Upper lobe of left lung (tissue), 4 donors: ENCODE results near the gene GDF10.

Experiments
- EP300 ChIP-seq, 4 donors: sonication (generic); formaldehyde crosslinking; IDR thresholded peaks; one replicate each; pipeline ENCODE4 v1.5.1; 2017; ENCODE audit warnings: antibody characterized with exemption in 4 of 4, control low read depth in 2 of 4
- TF ChIP-seq, protein P1 (sequence below), 6 experiments: fragments of 450-650 bp in 4 of 6; fragments of 200-600 bp in 2 of 6; sonication (generic) in 2 of 6; IDR thresholded peaks; one replicate each; pipeline ENCODE4 v1.5.1; 2016 to 2019; ENCODE audit warnings: antibody characterized with exemption in 6 of 6

- no peak for TF ChIP-seq EP300 (IDR thresholded peaks at IDR 0.05)
- TF ChIP-seq, protein P1, sequence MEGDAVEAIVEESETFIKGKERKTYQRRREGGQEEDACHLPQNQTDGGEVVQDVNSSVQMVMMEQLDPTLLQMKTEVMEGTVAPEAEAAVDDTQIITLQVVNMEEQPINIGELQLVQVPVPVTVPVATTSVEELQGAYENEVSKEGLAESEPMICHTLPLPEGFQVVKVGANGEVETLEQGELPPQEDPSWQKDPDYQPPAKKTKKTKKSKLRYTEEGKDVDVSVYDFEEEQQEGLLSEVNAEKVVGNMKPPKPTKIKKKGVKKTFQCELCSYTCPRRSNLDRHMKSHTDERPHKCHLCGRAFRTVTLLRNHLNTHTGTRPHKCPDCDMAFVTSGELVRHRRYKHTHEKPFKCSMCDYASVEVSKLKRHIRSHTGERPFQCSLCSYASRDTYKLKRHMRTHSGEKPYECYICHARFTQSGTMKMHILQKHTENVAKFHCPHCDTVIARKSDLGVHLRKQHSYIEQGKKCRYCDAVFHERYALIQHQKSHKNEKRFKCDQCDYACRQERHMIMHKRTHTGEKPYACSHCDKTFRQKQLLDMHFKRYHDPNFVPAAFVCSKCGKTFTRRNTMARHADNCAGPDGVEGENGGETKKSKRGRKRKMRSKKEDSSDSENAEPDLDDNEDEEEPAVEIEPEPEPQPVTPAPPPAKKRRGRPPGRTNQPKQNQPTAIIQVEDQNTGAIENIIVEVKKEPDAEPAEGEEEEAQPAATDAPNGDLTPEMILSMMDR (IDR thresholded peaks at IDR 0.05): no peak
Observed at GRCh38 chr10:47268696-47269095, 31.3 kb upstream of the GDF10 start.
